Epithelial cell of prostate (primary cell): ENCODE measurements around the gene MTUS2.
"Not testable (repeated sequence)": the region's sequence is repeated elsewhere in the genome, so short reads cannot be mapped to it uniquely, and the experiment has no call there.

ENCODE experiments used
- DNase-seq: peaks from one replicate; pipeline ENCODE4 v3.0.0-alpha.2; 2011; ENCODE audit warnings: low read depth, low spot score
- H3K27ac ChIP-seq: fragments of 450-650 bp; 2 replicates; pipeline ENCODE4 v1.5.1; 2017; ENCODE audit warnings: mild to moderate bottlenecking

The MTUS2 gene

GRCh38 chr13:29196409-29197074, 376.4 kb downstream of the MTUS2 start:
- DNase-seq = no peak
- H3K27ac ChIP-seq = no peak overlapping the region

- DNase-seq = not testable (repeated sequence)
Observed at GRCh38 chr13:29202753-29203152, 382.6 kb downstream of the MTUS2 start.

GRCh38 chr13:29204651-29205050, 384.5 kb downstream of the MTUS2 start:
- DNase-seq = no peak
- no peak overlapping the region for H3K27ac ChIP-seq

More at GRCh38 chr13:29202753-29203152, 382.6 kb downstream of the MTUS2 start:
- H3K27ac ChIP-seq = not testable (repeated sequence)

GRCh38 chr13:29210676-29211075, 390.5 kb downstream of the MTUS2 start:
- H3K27ac ChIP-seq = no peak overlapping the region
- no peak for DNase-seq

- H3K27ac ChIP-seq, DNase-seq: not testable (repeated sequence)
Observed at GRCh38 chr13:29211162-29211561, 391.0 kb downstream of the MTUS2 start.

- H3K27ac ChIP-seq = no peak overlapping the region
- no peak for DNase-seq
Observed at GRCh38 chr13:29222458-29222857, 402.3 kb downstream of the MTUS2 start.

GRCh38 chr13:29224206-29224605, 404.1 kb downstream of the MTUS2 start:
- no peak overlapping the region for H3K27ac ChIP-seq

GRCh38 chr13:29227576-29227975, 407.4 kb downstream of the MTUS2 start:
- DNase-seq = no peak
- H3K27ac ChIP-seq = no peak overlapping the region

More at GRCh38 chr13:29224206-29224605, 404.1 kb downstream of the MTUS2 start:
- DNase-seq = no peak

GRCh38 chr13:29230299-29230845, 410.2 kb downstream of the MTUS2 start:
- no peak overlapping the region for H3K27ac ChIP-seq
- no peak for DNase-seq

GRCh38 chr13:29239653-29240525, 419.8 kb downstream of the MTUS2 start:
- DNase-seq = no peak
- H3K27ac ChIP-seq = no peak overlapping the region

GRCh38 chr13:29254626-29255370, 434.7 kb downstream of the MTUS2 start:
- no peak for DNase-seq
- H3K27ac ChIP-seq = no peak overlapping the region

GRCh38 chr13:29255567-29255966, 435.4 kb downstream of the MTUS2 start:
- no peak overlapping the region for H3K27ac ChIP-seq
- no peak for DNase-seq

GRCh38 chr13:29260684-29261083, 440.5 kb downstream of the MTUS2 start:
- DNase-seq = no peak
- no peak overlapping the region for H3K27ac ChIP-seq

GRCh38 chr13:29266261-29266660, 446.1 kb downstream of the MTUS2 start:
- H3K27ac ChIP-seq = no peak overlapping the region
- DNase-seq = no peak

- no peak for DNase-seq
- H3K27ac ChIP-seq = no peak overlapping the region
Observed at GRCh38 chr13:29266756-29267733, 446.9 kb downstream of the MTUS2 start.

GRCh38 chr13:29270271-29270985, 450.3 kb downstream of the MTUS2 start:
- DNase-seq = no peak
- H3K27ac ChIP-seq = no peak overlapping the region

GRCh38 chr13:29271606-29272005, 451.5 kb downstream of the MTUS2 start:
- DNase-seq = no peak
- no peak overlapping the region for H3K27ac ChIP-seq

GRCh38 chr13:29279356-29280254, 459.5 kb downstream of the MTUS2 start:
- no peak overlapping the region for H3K27ac ChIP-seq
- no peak for DNase-seq
